ENCODE results near the gene RAPSN.

- TF ChIP-seq CTCF (IDR thresholded peaks at IDR 0.05), result no peak
- TF ChIP-seq EP300 (IDR thresholded peaks at IDR 0.05), result no peak
- no peak for TF ChIP-seq POLR2AphosphoS5 (IDR thresholded peaks at IDR 0.05)
These were observed 14.7 kb downstream of the RAPSN start for GRCh38 chr11:47434011-47434786.

Data from upper lobe of left lung (tissue), 4 donors.